GM18517 (cell line): ENCODE data around the gene PRDM5.

ENCODE experiments used
- ATAC-seq: cut with Tn5 transposase; IDR thresholded peaks from one replicate; pipeline ENCODE4 v1.9.1; 2021; ENCODE audit warnings: mild to moderate bottlenecking, moderate library complexity; ENCODE audit not compliant: unreplicated experiment

Gene PRDM5

DNA sequence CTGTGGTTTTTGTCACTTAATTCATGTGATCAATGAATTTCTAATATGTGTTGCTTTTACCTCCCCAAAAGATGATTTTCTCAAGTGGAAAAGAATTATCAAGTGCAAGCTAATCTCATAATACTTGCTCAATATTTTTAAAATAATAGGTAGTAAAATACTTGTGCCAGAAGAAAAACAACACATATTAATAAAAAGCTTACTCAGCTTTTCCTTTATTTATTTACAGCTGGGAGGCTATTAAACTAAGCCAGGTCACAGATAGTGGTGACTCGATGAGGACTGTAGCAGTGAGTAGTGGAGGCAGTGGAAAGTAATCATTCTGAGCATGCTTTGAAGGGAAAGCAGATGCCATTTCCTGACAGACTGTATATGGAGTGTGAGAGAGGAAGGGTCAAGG lies 96.1 kb downstream of the PRDM5 start:
- ATAC-seq = no peak

GRCh38 chr4:120824946-120825345 lies 97.6 kb downstream of the PRDM5 start:
- ATAC-seq = no peak

- ATAC-seq = no peak
These were observed 100.5 kb downstream of the PRDM5 start for GRCh38 chr4:120821977-120822376.

DNA sequence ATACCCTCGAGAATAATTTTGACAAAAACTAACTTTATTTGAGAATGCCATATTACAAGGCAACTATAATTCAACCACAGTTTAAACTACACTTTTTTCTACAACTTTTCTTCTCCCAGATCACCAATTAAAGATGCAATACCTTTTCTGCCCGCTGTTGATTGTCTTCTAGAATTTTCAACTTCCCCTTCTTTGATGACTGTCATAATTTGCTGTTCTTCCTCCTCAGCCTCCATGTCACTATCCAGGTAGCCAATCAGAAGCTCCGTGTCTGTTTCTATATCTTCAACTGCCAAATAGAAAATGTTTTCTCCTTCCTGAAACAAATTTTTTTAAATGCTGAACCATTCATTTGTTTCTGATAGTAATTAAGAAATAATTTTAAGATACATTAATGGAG lies 101.5 kb downstream of the PRDM5 start:
- ATAC-seq = no peak

- ATAC-seq = no peak
These were observed 102.6 kb downstream of the PRDM5 start for GRCh38 chr4:120819805-120820437.

DNA sequence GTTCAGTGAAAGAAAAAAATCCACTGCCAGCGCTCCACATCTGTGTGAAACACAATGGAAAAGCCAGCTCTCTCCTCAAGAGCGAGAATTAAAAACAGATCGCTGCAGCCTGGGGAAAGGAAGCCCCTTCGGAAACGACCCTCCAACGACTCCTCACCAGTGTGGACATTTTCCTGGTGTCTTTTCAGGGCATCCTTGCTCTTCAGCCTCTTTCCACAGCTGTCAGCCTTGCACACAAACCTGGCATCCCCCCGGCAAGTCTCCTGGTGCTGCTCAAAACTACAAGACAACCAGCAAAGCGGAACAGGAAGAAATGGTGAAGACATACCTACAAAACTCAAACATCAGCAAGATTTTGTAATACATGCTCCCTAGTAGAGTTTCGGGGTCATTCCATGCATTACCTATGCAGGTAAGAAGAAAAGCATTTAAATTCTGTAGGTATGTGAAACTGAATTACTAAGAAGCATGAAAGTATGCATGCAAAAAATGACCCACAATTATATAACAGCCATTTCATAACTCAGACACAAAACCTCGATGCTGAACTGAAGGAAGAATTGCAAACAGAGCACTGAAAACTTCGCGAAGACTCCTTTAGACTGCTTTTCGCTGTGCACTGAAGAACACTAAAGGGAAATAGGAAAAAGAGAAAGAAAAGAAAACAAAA lies 106.1 kb downstream of the PRDM5 start:
- no peak for ATAC-seq

GRCh38 chr4:120815361-120815760 lies 107.2 kb downstream of the PRDM5 start:
- no peak for ATAC-seq

GRCh38 chr4:120814886-120815285 lies 107.6 kb downstream of the PRDM5 start:
- no peak for ATAC-seq

- no peak for ATAC-seq
These were observed 110.3 kb downstream of the PRDM5 start for GRCh38 chr4:120812216-120812615.

GRCh38 chr4:120809518-120809917 lies 113.0 kb downstream of the PRDM5 start:
- no peak for ATAC-seq

DNA sequence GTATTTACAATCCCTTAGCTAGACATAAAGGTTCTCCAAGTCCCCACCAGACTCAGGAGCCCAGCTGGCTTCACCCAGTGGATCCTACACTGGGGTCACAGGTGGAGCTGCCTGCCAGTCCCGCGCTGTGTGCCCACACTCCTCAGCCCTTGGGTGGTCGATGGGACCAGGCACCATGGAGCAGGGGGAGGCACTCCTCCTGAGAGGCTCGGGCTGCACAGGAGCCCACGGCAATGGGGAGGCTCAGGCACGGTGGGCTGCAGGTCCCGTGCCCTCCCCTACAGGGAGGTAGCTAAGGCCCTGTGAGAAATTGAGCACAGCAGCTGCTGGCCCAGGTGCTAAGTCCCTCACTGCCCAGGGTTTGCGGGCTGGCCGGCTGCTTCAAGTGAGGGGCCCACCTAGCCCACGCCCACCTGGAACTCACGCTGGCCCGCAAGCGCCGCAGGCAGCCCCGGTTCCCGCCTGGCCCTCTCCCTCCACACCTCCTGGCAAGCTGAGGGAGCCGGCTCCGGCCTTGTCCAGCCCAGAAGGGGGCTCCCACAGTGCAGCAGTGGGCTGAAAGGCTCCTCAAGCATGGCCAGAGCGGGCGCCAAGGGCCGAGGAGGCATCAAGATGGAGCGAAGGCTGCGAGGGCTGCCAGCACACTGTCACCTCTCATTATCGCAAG lies 113.9 kb downstream of the PRDM5 start:
- ATAC-seq = no peak

DNA sequence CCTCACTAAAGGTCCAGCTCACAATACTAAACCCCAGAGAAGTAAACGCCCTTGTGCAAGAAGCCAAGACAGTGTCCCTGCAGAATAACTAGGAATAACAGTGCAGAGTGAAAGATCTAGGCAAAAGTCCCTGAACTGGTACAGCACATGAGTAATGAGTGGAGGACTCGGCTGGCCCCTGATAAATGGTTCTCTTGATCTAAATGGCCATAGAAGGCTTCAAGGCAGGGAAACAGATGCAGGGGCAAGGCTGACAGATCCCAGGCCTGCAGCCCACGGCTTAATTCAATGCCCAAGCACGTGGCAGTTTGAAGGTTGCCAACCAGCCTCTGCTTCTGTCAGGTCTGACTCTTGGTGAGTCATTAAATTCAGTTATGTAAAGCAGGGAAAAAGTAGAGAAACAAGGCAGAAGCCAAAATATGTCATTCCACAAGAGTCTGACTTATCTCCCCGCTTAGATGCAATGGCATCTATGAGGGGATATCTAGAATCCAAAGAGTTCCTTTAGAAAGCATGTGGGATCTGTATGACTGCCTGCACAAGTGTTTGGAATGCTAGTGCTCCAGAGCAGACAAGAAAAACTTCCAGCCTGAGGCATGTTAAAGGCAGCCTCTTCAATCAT lies 121.3 kb downstream of the PRDM5 start:
- ATAC-seq = no peak

- ATAC-seq = no peak
These were observed 124.0 kb downstream of the PRDM5 start for GRCh38 chr4:120798570-120798969.

GRCh38 chr4:120796271-120796670 lies 126.3 kb downstream of the PRDM5 start:
- no peak for ATAC-seq

- ATAC-seq = no peak
These were observed 137.3 kb downstream of the PRDM5 start for GRCh38 chr4:120785202-120785601.

DNA sequence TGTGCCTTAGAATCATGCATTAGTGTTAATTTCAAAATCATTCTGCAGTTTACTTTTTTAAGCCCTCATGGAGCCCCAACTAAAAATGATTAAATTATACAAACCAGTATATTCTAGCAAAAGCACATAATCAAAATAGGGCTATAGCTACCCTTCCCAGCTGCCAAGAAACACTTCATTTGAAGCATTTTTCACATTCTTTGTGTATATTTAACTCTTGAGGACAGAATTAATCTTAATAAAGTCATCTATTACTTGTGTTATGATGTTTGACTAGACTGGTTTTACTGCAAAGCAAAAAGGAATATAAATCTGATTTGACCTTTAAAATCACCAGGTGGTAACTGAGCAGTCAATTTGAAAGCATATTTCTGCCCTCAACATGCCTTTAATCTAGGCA lies 145.1 kb downstream of the PRDM5 start:
- ATAC-seq = no peak

- ATAC-seq = no peak
These were observed 147.1 kb downstream of the PRDM5 start for GRCh38 chr4:120775431-120775830.

- ATAC-seq = no peak
These were observed 148.9 kb downstream of the PRDM5 start for GRCh38 chr4:120773641-120774040.

DNA sequence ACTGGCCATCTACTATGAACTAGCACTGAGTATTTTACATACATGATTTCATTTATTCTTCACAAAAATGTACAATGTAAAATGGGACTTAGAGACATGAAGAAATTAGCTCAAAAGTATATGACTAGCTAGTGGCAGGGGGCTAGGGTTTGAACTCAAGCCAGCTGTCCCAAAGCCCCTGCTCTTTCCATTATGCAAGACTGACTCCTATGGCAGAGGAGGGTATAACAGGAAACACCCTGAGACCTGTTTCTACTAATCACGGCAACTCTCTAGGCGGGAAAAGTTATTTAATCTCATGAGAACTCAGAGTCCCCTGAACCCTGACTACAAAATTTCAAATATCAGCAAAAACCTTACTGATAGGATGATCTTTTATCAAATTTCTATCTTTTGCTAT lies 150.6 kb downstream of the PRDM5 start:
- no peak for ATAC-seq

DNA sequence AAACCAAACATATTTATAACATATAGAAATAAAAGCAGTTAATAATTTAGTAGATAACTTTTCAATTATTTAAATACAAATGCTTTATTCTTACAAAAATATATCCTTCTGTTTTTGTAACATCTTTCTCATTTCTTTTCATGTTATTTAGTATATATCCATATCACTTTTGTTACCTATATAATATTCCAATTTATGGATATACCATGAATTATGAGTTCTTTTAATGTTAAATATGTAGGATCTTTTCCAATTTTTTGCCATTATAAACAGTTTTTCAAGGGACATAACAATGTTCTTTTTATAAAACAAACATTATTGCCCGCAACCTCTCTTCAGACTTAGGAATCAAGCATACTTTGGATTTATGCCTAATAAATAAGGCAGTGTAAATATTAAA lies 151.6 kb downstream of the PRDM5 start:
- ATAC-seq = no peak

DNA sequence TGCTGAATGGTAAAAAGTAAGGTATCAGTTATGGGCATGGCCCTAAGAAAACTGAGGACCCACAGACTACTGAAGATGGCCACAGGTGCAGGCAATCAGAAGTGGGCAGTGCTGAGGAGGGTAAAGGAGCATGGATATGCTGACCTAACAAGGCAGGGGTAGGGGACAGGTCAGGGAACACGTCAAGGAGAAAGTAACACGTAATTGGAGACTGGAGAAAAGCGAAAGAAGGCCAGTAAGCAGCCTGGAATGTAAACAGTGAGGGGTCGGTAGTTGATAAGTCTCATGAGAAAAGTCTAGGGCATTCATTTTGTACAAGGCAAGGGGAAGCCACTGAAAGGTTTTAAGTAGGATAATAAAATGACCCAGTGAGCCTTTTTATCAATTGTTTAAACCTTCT lies 153.3 kb downstream of the PRDM5 start:
- no peak for ATAC-seq

- no peak for ATAC-seq
These were observed 157.3 kb downstream of the PRDM5 start for GRCh38 chr4:120765260-120765680.
